Keratinocyte (primary cell): ENCODE data around the gene ZNF335.

Source experiments
- EZH2 ChIP-seq: IDR thresholded peaks from one replicate; pipeline ENCODE4 v1.6.1; 2012; ENCODE audit warnings: inconsistent platforms, mild to moderate bottlenecking, low read length, moderate library complexity
- TF ChIP-seq, protein P1 (sequence below), 3 experiments: IDR thresholded peaks in 1 of 3; conservative IDR thresholded peaks in 1 of 3; optimal IDR thresholded peaks in 1 of 3; 2 replicates in 2 of 3; 3 replicates in 1 of 3; pipeline versions ENCODE3 to v1.5.1; 2011; ENCODE audit warnings: low read length in 3 of 3, mild to moderate bottlenecking in 3 of 3, moderate library complexity in 2 of 3, control low read depth in 1 of 3, inconsistent platforms in 1 of 3; ENCODE audit not compliant: insufficient read depth in 2 of 3; ENCODE audit errors: extremely low read depth in 1 of 3

DNA sequence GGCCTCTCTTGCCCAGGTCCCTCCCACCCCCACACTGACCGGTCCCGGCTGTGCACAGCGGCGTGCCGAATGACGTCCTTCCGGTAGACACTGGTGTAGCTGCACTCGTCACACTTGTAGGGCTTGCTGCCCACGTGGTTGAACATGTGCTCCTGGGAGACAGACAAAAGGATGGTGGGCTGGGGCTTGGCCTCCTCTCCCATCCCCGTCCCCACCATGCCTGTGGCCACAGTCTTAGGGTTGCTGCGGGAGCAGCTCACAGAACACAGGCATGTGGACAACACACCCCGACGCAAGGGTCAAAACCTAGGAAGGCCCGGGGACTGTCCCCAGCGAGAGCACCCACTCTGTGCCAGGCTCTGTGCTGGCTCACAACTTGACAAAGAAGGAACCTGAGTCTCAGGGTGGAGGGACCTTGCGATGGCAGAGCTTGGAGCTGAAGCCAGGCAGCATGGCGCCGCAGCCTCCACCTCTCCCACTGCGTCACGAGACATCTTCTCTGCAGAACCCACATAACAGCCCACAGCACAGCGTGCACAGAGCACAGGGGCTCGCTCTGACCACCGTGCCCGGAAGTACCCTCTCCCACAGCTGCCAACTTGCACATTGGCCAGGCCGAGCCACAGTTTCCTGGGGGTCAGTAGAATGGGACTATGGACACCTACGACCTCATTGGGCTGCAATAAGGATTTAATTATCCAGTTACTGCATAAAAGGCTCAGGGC, 9.8 kb downstream of the ZNF335 start:
- no peak for TF ChIP-seq EZH2
- TF ChIP-seq, protein P1, sequence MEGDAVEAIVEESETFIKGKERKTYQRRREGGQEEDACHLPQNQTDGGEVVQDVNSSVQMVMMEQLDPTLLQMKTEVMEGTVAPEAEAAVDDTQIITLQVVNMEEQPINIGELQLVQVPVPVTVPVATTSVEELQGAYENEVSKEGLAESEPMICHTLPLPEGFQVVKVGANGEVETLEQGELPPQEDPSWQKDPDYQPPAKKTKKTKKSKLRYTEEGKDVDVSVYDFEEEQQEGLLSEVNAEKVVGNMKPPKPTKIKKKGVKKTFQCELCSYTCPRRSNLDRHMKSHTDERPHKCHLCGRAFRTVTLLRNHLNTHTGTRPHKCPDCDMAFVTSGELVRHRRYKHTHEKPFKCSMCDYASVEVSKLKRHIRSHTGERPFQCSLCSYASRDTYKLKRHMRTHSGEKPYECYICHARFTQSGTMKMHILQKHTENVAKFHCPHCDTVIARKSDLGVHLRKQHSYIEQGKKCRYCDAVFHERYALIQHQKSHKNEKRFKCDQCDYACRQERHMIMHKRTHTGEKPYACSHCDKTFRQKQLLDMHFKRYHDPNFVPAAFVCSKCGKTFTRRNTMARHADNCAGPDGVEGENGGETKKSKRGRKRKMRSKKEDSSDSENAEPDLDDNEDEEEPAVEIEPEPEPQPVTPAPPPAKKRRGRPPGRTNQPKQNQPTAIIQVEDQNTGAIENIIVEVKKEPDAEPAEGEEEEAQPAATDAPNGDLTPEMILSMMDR (optimal IDR thresholded peaks at IDR 0.05 in 1 of 3, IDR thresholded peaks at IDR 0.05 in 1 of 3, conservative IDR thresholded peaks at IDR 0.05 in 1 of 3; ENCODE audit: extremely low read depth in 1 of 3, insufficient read depth in 2 of 3, low read length in 3 of 3): no peak
